Fibroblast of upper back skin (primary cell): Measurements from ENCODE around the gene FGF1.
"Not testable (repeated sequence)": the region's sequence is repeated elsewhere in the genome, so short reads cannot be mapped to it uniquely, and the experiment has no call there.

Source experiments
- DNase-seq: peaks from one replicate; pipeline ENCODE4 v3.0.0-alpha.2; 2013

The FGF1 gene

GRCh38 chr5:142667831-142668230 lies 18.1 kb downstream of the FGF1 start:
- no peak for DNase-seq

- DNase-seq = no peak
Measured at GRCh38 chr5:142664636-142665035, 21.3 kb downstream of the FGF1 start.

- DNase-seq = no peak
Measured at GRCh38 chr5:142664067-142664466, 21.8 kb downstream of the FGF1 start.

GRCh38 chr5:142663246-142663645 lies 22.6 kb downstream of the FGF1 start:
- no peak for DNase-seq

GRCh38 chr5:142661957-142662356 lies 23.9 kb downstream of the FGF1 start:
- no peak for DNase-seq

- DNase-seq = no peak
Measured at GRCh38 chr5:142661143-142661542, 24.7 kb downstream of the FGF1 start.

GRCh38 chr5:142660731-142661130 lies 25.2 kb downstream of the FGF1 start:
- no peak for DNase-seq

- DNase-seq = no peak
Measured at GRCh38 chr5:142660196-142660595, 25.7 kb downstream of the FGF1 start.

- DNase-seq = peak; percentile 33
Measured at GRCh38 chr5:142659405-142659804, 26.5 kb downstream of the FGF1 start.

GRCh38 chr5:142658278-142658677 lies 27.6 kb downstream of the FGF1 start:
- DNase-seq = no peak

- DNase-seq = no peak
Measured at GRCh38 chr5:142657446-142657845, 28.4 kb downstream of the FGF1 start.

GRCh38 chr5:142655339-142656267 lies 30.3 kb downstream of the FGF1 start:
- peak; percentile 76 for DNase-seq

- DNase-seq = no peak
Measured at GRCh38 chr5:142654578-142655058, 31.3 kb downstream of the FGF1 start.

- DNase-seq = no peak
Measured at GRCh38 chr5:142653321-142653720, 32.6 kb downstream of the FGF1 start.

- DNase-seq = no peak
Measured at GRCh38 chr5:142652563-142652962, 33.3 kb downstream of the FGF1 start.

- no peak for DNase-seq
Measured at GRCh38 chr5:142650881-142651280, 35.0 kb downstream of the FGF1 start.

- no peak for DNase-seq
Measured at GRCh38 chr5:142650060-142650459, 35.8 kb downstream of the FGF1 start.

- not testable (repeated sequence) for DNase-seq
Measured at GRCh38 chr5:142648108-142648507, 37.8 kb downstream of the FGF1 start.

GRCh38 chr5:142645456-142645855 lies 40.4 kb downstream of the FGF1 start:
- DNase-seq = no peak

- DNase-seq = peak; percentile 100
Measured at GRCh38 chr5:142644640-142645361, 41.1 kb downstream of the FGF1 start.

GRCh38 chr5:142644127-142644526 lies 41.8 kb downstream of the FGF1 start:
- DNase-seq = no peak

- DNase-seq = peak; percentile 57
Measured at GRCh38 chr5:142643634-142644033, 42.3 kb downstream of the FGF1 start.

- DNase-seq = no peak
Measured at GRCh38 chr5:142642427-142642826, 43.5 kb downstream of the FGF1 start.

- no peak for DNase-seq
Measured at GRCh38 chr5:142641711-142642110, 44.2 kb downstream of the FGF1 start.
